HG03139 (cell line): ENCODE data around the gene UNC45B.
"Not testable (repeated sequence)": the region's sequence is repeated elsewhere in the genome, so short reads cannot be mapped to it uniquely, and the experiment has no call there.

ENCODE experiments used
- ATAC-seq: cut with Tn5 transposase; IDR thresholded peaks from one replicate; pipeline ENCODE4 v1.9.1; 2021; ENCODE audit not compliant: unreplicated experiment

The UNC45B gene

GRCh38 chr17:35170968-35171771, 23.6 kb downstream of the UNC45B start:
- ATAC-seq: no peak

GRCh38 chr17:35171834-35172233, 24.2 kb downstream of the UNC45B start:
- no peak for ATAC-seq

GRCh38 chr17:35172321-35172720, 24.7 kb downstream of the UNC45B start:
- ATAC-seq: not testable (repeated sequence)

- ATAC-seq: no peak
Measured at GRCh38 chr17:35174835-35175334, 27.3 kb downstream of the UNC45B start.

- ATAC-seq: no peak
Measured at GRCh38 chr17:35175638-35176415, 28.2 kb downstream of the UNC45B start.

- ATAC-seq: no peak
Measured at GRCh38 chr17:35176897-35177296, 29.3 kb downstream of the UNC45B start.

- not testable (repeated sequence) for ATAC-seq
Measured at GRCh38 chr17:35179379-35179778, 31.8 kb downstream of the UNC45B start.

GRCh38 chr17:35183332-35183731, 35.7 kb downstream of the UNC45B start:
- ATAC-seq: no peak

- no peak for ATAC-seq
Measured at GRCh38 chr17:35184274-35184673, 36.7 kb downstream of the UNC45B start.

GRCh38 chr17:35185849-35186248, 38.2 kb downstream of the UNC45B start:
- ATAC-seq: no peak

GRCh38 chr17:35187481-35187880, 39.9 kb downstream of the UNC45B start:
- ATAC-seq: no peak

- no peak for ATAC-seq
Measured at GRCh38 chr17:35188111-35188510, 40.5 kb downstream of the UNC45B start.

- no peak for ATAC-seq
Measured at GRCh38 chr17:35189291-35189690, 41.7 kb downstream of the UNC45B start.

GRCh38 chr17:35191001-35191695, 43.5 kb downstream of the UNC45B start:
- no peak for ATAC-seq

GRCh38 chr17:35192708-35193107, 45.1 kb downstream of the UNC45B start:
- no peak for ATAC-seq

GRCh38 chr17:35194001-35194400, 46.4 kb downstream of the UNC45B start, which contains the start of gene SLC35G3:
SLC35G3 (minus strand) TSS chr17:35194393; CDS start chr17:35194307, 86 bp downstream.
- not testable (repeated sequence) for ATAC-seq

GRCh38 chr17:35195062-35195461, 47.4 kb downstream of the UNC45B start:
- ATAC-seq: not testable (repeated sequence)

GRCh38 chr17:35202582-35202981, 55.0 kb downstream of the UNC45B start:
- not testable (repeated sequence) for ATAC-seq

- ATAC-seq: no peak
Measured at GRCh38 chr17:35210741-35211140, 63.1 kb downstream of the UNC45B start.

GRCh38 chr17:35212668-35213067, 65.1 kb downstream of the UNC45B start:
- no peak for ATAC-seq

- ATAC-seq: no peak
Measured at GRCh38 chr17:35213412-35213940, 65.9 kb downstream of the UNC45B start.
